GM19438 (cell line): ENCODE measurements around the gene LASP1.
"Not testable (repeated sequence)": the region's sequence is repeated elsewhere in the genome, so short reads cannot be mapped to it uniquely, and the experiment has no call there.

Experiments
- ATAC-seq: cut with Tn5 transposase; IDR thresholded peaks from one replicate; pipeline ENCODE4 v1.9.1; 2021; ENCODE audit warnings: low read depth; ENCODE audit not compliant: unreplicated experiment

Gene LASP1

GRCh38 chr17:38922538-38923297 lies 52.9 kb downstream of the LASP1 start:
- no peak for ATAC-seq

- no peak for ATAC-seq
These were observed 55.6 kb downstream of the LASP1 start, which contains the start of gene LASP1NB for GRCh38 chr17:38925263-38925995. Gene LASP1NB, plus strand, starts transcription at chr17:38925614.

GRCh38 chr17:38926293-38927070 lies 56.6 kb downstream of the LASP1 start:
- ATAC-seq: no peak

- not testable (repeated sequence) for ATAC-seq
These were observed 60.9 kb downstream of the LASP1 start for GRCh38 chr17:38930782-38931181.

- ATAC-seq: not testable (repeated sequence)
These were observed 64.1 kb downstream of the LASP1 start for GRCh38 chr17:38933962-38934361.

GRCh38 chr17:38939987-38940386 lies 70.1 kb downstream of the LASP1 start:
- ATAC-seq: no peak

GRCh38 chr17:38940404-38940803 lies 70.5 kb downstream of the LASP1 start:
- ATAC-seq: no peak

GRCh38 chr17:38942696-38943334 lies 73.0 kb downstream of the LASP1 start:
- no peak for ATAC-seq

- ATAC-seq: no peak
These were observed 73.7 kb downstream of the LASP1 start for GRCh38 chr17:38943607-38944006.

- no peak for ATAC-seq
These were observed 77.3 kb downstream of the LASP1 start for GRCh38 chr17:38947189-38947588.

- ATAC-seq: not testable (repeated sequence)
These were observed 83.9 kb downstream of the LASP1 start for GRCh38 chr17:38953800-38954199.

- ATAC-seq: no peak
These were observed 88.5 kb downstream of the LASP1 start for GRCh38 chr17:38958326-38958725.

GRCh38 chr17:38958756-38959155 lies 88.9 kb downstream of the LASP1 start:
- ATAC-seq: no peak

- ATAC-seq: no peak
These were observed 89.7 kb downstream of the LASP1 start for GRCh38 chr17:38959508-38959907.

- no peak for ATAC-seq
These were observed 90.5 kb downstream of the LASP1 start for GRCh38 chr17:38960402-38960801.

GRCh38 chr17:38961413-38961812 lies 91.6 kb downstream of the LASP1 start:
- no peak for ATAC-seq

- ATAC-seq: no peak
These were observed 97.5 kb downstream of the LASP1 start, which contains the start of gene FBXO47 for GRCh38 chr17:38967290-38967738. Gene FBXO47, minus strand, starts transcription at chr17:38967403. Its CDS starts 4,378 bp downstream, at chr17:38963025.

GRCh38 chr17:38969281-38969680 lies 99.4 kb downstream of the LASP1 start:
- no peak for ATAC-seq

GRCh38 chr17:38970128-38970527 lies 100.3 kb downstream of the LASP1 start:
- no peak for ATAC-seq

GRCh38 chr17:38970804-38971203 lies 100.9 kb downstream of the LASP1 start:
- ATAC-seq: no peak
